Measurements from ENCODE around the gene SORBS1. TPM values are rescaled to one million over a fixed set of nuclear protein-coding genes. Genes with fewer than 3 reads are reported as not detected.

SORBS1 gene
- polyA plus RNA-seq, 1 experiment = 0.40 TPM

DNA sequence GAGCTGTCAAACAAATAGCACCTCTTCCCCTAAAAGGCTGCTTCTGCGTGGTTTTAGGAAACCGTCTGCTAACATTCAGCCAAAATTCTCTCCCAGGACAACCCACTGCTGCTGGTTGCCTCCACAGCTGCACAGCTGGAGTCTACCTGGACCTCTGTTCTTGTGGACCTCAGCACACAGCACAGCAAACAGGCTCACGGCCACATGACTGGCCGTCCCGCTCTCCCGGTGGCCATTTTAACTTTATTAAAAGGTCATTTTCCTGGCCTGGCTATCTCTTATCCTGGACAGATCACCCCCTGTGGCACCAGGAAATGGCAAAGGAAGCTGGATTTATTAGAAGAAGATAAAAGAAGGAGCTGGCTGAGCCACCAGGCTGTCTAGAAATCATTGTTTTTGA is 27.6 kb downstream of the SORBS1 start:
- TF ChIP-seq, protein P1, sequence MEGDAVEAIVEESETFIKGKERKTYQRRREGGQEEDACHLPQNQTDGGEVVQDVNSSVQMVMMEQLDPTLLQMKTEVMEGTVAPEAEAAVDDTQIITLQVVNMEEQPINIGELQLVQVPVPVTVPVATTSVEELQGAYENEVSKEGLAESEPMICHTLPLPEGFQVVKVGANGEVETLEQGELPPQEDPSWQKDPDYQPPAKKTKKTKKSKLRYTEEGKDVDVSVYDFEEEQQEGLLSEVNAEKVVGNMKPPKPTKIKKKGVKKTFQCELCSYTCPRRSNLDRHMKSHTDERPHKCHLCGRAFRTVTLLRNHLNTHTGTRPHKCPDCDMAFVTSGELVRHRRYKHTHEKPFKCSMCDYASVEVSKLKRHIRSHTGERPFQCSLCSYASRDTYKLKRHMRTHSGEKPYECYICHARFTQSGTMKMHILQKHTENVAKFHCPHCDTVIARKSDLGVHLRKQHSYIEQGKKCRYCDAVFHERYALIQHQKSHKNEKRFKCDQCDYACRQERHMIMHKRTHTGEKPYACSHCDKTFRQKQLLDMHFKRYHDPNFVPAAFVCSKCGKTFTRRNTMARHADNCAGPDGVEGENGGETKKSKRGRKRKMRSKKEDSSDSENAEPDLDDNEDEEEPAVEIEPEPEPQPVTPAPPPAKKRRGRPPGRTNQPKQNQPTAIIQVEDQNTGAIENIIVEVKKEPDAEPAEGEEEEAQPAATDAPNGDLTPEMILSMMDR (IDR thresholded peaks at IDR 0.05; ENCODE audit: low read depth, low read length) = no peak
- Histone ChIP-seq H3K4me3 (ENCODE audit: low read depth, low read length) (no peak overlapping the region), H3K27ac (ENCODE audit: low read depth, low read length) (no peak overlapping the region), H3K27me3 (ENCODE audit: control insufficient read depth, insufficient read depth, low read length) (peaks cover 2% of the 10 kb centered on the region), H3K9me3 (ENCODE audit: control insufficient read depth, insufficient read depth, low read length) (no peaks in the 10 kb centered on the region)
- ChIA-PET POLR2A (no interaction called here), CTCF (no interaction called here)
- no peak for DNase-seq (ENCODE audit: low read depth, low spot score)

DNA sequence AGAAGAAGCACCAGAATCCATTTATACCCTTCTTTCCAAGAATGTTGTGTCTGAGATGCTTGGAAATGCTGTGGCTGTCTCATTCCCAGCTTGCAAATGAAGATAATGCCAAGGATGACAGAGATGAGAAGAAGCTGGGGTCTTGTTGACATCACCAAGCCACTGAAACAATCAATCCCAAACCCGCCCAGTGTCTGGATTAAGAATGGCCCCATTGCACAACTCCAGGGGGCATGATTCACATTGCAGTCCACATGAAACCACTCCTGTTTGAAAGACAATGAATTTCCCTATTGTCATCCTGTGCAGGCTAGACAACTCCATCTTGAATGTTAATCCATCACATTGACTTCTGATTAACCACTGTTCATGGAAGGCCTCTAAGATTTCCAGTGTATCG is 28.6 kb downstream of the SORBS1 start:
- no peak for DNase-seq (ENCODE audit: low read depth, low spot score)
- no peak overlapping the region for H3K27ac ChIP-seq (ENCODE audit: low read depth, low read length)
- CTCF ChIA-PET = no interaction called here

DNA sequence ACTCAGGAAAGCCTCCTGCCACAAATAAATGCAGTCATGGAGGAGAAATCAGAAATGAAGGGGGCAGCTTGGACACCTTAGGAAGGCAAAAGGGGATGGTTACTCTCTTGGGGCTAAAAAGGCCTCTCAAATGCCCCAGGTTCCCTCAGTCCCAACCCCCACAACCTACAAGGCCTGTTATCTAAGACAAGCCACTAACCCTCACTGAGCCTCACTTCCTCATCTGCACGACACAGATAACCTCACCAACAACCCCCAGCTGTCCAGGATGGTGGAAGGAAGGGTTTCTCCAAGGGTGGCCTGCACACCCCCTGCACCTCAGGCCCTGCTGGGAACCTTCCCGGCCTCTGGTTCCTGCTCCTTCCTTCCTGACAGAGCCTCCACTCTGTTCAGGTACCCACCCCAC is 29.2 kb downstream of the SORBS1 start:
- POLR2A ChIA-PET = no interaction called here
- TF ChIP-seq, protein P1 (IDR thresholded peaks at IDR 0.05; ENCODE audit: low read depth, low read length) = no peak

More for the DNA sequence above, 28.6 kb downstream of the SORBS1 start:
- POLR2A ChIA-PET = no interaction called here
- Histone ChIP-seq H3K9me3 (ENCODE audit: control insufficient read depth, insufficient read depth, low read length) (no peaks in the 10 kb centered on the region), H3K27me3 (ENCODE audit: control insufficient read depth, insufficient read depth, low read length) (peaks cover 2% of the 10 kb centered on the region), H3K4me3 (ENCODE audit: low read depth, low read length) (no peak overlapping the region)
- TF ChIP-seq, protein P1 (IDR thresholded peaks at IDR 0.05; ENCODE audit: low read depth, low read length) = no peak

DNA sequence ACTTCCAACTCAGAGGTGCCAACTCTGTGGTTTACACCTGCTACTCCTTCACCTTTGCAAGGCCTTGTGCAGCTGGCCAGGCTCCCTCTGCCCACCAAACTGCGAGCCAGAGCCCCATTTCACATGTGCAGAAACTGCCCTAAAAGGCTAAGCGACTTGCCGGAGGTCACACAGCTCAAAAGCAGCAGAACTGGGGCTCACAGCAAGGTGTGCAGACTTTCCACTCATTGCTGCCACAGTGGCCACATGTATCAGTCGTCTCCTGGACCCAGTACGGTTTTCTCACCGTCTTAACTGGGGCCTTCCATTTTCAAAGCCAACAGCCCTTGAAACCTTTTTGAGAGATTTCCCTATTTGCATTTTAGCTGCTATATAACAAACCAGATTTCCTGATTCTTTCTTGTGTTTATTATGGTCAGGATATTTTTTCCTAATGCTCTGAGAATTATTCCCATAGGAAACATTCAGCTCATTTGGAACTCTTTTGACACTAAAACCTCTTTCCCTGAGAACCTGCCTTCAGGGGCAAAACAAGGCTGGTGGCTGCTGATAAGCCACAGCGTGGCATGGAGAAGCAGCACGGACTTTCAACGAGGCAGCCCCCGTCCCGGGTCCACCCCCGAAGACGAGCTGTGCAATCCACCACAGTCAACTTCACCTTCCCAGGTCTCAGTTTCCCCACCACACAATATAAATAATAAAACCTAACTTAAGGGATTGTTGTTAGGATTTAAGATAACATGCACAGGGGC is 29.9 kb downstream of the SORBS1 start:
- ChIA-PET POLR2A (no interaction called here), CTCF (no interaction called here)
- DNase-seq (ENCODE audit: low read depth, low spot score) = no peak
- no peak overlapping the region for H3K27ac ChIP-seq (ENCODE audit: low read depth, low read length)
- TF ChIP-seq, protein P1 (IDR thresholded peaks at IDR 0.05; ENCODE audit: low read depth, low read length) = no peak
- H3K4me3 ChIP-seq (ENCODE audit: low read depth, low read length) = no peak overlapping the region
- H3K9me3 ChIP-seq (ENCODE audit: control insufficient read depth, insufficient read depth, low read length) = no peaks in the 10 kb centered on the region
- H3K27me3 ChIP-seq (ENCODE audit: control insufficient read depth, insufficient read depth, low read length) = peaks cover 2% of the 10 kb centered on the region

More for the DNA sequence above, 29.2 kb downstream of the SORBS1 start:
- Histone ChIP-seq H3K9me3 (ENCODE audit: control insufficient read depth, insufficient read depth, low read length) (no peaks in the 10 kb centered on the region), H3K27me3 (ENCODE audit: control insufficient read depth, insufficient read depth, low read length) (peaks cover 2% of the 10 kb centered on the region), H3K4me3 (ENCODE audit: low read depth, low read length) (no peak overlapping the region), H3K27ac (ENCODE audit: low read depth, low read length) (no peak overlapping the region)
- DNase-seq (ENCODE audit: low read depth, low spot score) = no peak
- CTCF ChIA-PET = no interaction called here

DNA sequence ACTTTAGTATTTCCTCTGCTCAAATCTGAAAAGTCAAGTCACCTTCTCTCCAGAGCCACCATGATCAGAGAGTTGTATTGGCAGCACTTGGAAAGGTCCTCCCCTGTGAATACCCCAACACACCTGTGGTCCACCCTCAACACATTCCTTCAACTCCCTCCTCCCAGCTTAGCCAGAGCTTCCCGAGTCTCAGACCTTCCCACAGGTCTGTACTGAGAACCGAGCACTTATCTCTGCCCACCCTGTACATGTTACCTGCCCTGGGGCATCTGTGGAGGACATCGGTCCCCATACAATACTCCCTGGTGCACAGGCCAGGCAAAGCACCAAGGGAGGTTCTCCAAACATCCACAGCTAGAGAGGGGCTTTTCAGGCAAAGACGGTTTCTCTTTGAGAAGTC is 30.6 kb downstream of the SORBS1 start:
- POLR2A ChIA-PET = no interaction called here
- no peak overlapping the region for H3K4me3 ChIP-seq (ENCODE audit: low read depth, low read length)
- H3K9me3 ChIP-seq (ENCODE audit: control insufficient read depth, insufficient read depth, low read length) = no peaks in the 10 kb centered on the region; the same call in 1 of the 2 replicates
- CTCF ChIA-PET = no interaction called here
- no peak for DNase-seq (ENCODE audit: low read depth, low spot score)
- H3K27me3 ChIP-seq (ENCODE audit: control insufficient read depth, insufficient read depth, low read length) = peaks cover 2% of the 10 kb centered on the region
- TF ChIP-seq, protein P1 (IDR thresholded peaks at IDR 0.05; ENCODE audit: low read depth, low read length) = no peak
- H3K27ac ChIP-seq (ENCODE audit: low read depth, low read length) = no peak overlapping the region
